ENCODE measurements around the gene ZNF630.
"Not testable (repeated sequence)": the region's sequence is repeated elsewhere in the genome, so short reads cannot be mapped to it uniquely, and the experiment has no call there.

ZNF630 gene

GRCh38 chrX:48045410-48046311, 25.8 kb downstream of the ZNF630 start:
- TF ChIP-seq ZNF70 (CRISPR knock-in tag; IDR thresholded peaks at IDR 0.05) = no peak
- TF ChIP-seq, protein P1, sequence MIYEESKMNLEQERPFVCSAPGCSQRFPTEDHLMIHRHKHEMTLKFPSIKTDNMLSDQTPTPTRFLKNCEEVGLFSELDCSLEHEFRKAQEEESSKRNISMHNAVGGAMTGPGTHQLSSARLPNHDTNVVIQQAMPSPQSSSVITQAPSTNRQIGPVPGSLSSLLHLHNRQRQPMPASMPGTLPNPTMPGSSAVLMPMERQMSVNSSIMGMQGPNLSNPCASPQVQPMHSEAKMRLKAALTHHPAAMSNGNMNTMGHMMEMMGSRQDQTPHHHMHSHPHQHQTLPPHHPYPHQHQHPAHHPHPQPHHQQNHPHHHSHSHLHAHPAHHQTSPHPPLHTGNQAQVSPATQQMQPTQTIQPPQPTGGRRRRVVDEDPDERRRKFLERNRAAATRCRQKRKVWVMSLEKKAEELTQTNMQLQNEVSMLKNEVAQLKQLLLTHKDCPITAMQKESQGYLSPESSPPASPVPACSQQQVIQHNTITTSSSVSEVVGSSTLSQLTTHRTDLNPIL (CRISPR knock-in tag; IDR thresholded peaks at IDR 0.05; ENCODE audit: low read depth) = no peak
- no peak for TF ChIP-seq PPARA (CRISPR knock-in tag; IDR thresholded peaks at IDR 0.05; ENCODE audit: borderline replicate concordance)
- no peak for TF ChIP-seq POU6F1 (CRISPR knock-in tag; IDR thresholded peaks at IDR 0.05; ENCODE audit: borderline replicate concordance, low read depth)
- no peak for TF ChIP-seq CSDC2 (CRISPR knock-in tag; IDR thresholded peaks at IDR 0.05)
- TF ChIP-seq ESRRG (CRISPR knock-in tag; IDR thresholded peaks at IDR 0.05) = no peak
- no peak for TF ChIP-seq TCF4 (CRISPR knock-in tag; IDR thresholded peaks at IDR 0.05; ENCODE audit: borderline replicate concordance)
- TF ChIP-seq TOX (CRISPR knock-in tag; IDR thresholded peaks at IDR 0.05; ENCODE audit: borderline replicate concordance) = no peak
- TF ChIP-seq RARB (CRISPR knock-in tag; IDR thresholded peaks at IDR 0.05) = no peak
- TF ChIP-seq, protein P2, sequence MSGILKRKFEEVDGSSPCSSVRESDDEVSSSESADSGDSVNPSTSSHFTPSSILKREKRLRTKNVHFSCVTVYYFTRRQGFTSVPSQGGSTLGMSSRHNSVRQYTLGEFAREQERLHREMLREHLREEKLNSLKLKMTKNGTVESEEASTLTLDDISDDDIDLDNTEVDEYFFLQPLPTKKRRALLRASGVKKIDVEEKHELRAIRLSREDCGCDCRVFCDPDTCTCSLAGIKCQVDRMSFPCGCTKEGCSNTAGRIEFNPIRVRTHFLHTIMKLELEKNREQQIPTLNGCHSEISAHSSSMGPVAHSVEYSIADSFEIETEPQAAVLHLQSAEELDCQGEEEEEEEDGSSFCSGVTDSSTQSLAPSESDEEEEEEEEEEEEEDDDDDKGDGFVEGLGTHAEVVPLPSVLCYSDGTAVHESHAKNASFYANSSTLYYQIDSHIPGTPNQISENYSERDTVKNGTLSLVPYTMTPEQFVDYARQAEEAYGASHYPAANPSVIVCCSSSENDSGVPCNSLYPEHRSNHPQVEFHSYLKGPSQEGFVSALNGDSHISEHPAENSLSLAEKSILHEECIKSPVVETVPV (CRISPR knock-in tag; IDR thresholded peaks at IDR 0.05) = no peak
- TF ChIP-seq BACH2 (CRISPR knock-in tag; IDR thresholded peaks at IDR 0.05; ENCODE audit: borderline replicate concordance) = no peak
- no peak for TF ChIP-seq SNAI2 (CRISPR knock-in tag; IDR thresholded peaks at IDR 0.05)
- TF ChIP-seq ISL1 (CRISPR knock-in tag; IDR thresholded peaks at IDR 0.05) = no peak; the same call in 1 of the 2 replicates
- no peak for TF ChIP-seq TSHZ2 (CRISPR knock-in tag; IDR thresholded peaks at IDR 0.05)
- TF ChIP-seq ZNF565 (CRISPR knock-in tag; conservative IDR thresholded peaks at IDR 0.05; ENCODE audit: low read depth) = no peak
- no peak for TF ChIP-seq ZNF8 (CRISPR knock-in tag; IDR thresholded peaks at IDR 0.05)
- TF ChIP-seq ZC3H10 (CRISPR knock-in tag; IDR thresholded peaks at IDR 0.05) = no peak
- no peak for TF ChIP-seq ARNTL (CRISPR knock-in tag; IDR thresholded peaks at IDR 0.05; ENCODE audit: borderline replicate concordance, low read depth)
- no peak; the same call in 2 of the 3 replicates for ATAC-seq

DNA sequence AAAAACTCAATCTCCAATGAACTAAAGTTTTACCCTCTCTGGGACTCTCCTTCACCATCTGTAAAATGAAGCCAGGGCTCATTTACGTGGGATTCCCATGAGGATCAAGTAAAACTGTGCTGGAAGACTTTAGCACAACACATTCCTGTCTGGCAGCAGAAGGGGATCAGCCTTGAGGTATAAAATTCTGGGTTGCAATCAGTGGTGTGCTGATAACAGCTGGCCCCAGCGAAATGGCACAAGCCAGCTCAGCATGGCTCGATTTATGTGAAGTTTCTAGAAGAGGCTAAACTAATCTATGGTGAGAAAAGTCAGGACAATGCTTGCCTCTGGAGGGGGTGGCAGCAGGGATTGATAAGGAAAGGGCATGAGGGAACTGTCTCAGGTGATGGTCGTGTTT, 28.4 kb downstream of the ZNF630 start:
- no peak for ATAC-seq
- TF ChIP-seq OSR1 (CRISPR knock-in tag; IDR thresholded peaks at IDR 0.05) = no peak

DNA sequence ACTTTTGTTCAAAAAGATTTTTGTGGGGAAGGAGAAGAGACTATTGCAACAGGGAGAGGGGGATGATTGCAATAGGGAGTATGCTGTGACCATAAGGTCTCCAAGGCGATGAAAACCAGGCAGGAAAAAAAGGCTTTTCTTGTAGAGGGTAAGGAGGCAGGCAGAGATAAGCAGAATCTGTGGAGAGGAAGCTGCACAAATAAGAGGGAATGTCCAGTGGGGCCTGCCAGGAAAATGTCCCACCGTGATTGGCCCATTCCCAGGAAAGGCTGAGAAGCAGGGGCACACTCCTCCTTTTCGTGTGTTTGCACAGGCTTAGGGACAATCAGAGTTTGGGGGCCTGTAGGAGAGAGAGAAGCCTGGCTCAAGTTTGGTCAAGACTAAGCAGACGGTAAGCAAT, 35.5 kb downstream of the ZNF630 start:
- no peak for ATAC-seq
- TF ChIP-seq TSHZ2 (CRISPR knock-in tag; IDR thresholded peaks at IDR 0.05) (no peak), ZNF70 (CRISPR knock-in tag; IDR thresholded peaks at IDR 0.05) (no peak), ZFP30 (CRISPR knock-in tag; IDR thresholded peaks at IDR 0.05) (no peak), POU6F1 (CRISPR knock-in tag; IDR thresholded peaks at IDR 0.05; ENCODE audit: borderline replicate concordance, low read depth) (no peak), PPARA (CRISPR knock-in tag; IDR thresholded peaks at IDR 0.05; ENCODE audit: borderline replicate concordance) (no peak)

- ATAC-seq = not testable (repeated sequence)
These were observed 40.7 kb downstream of the ZNF630 start for GRCh38 chrX:48030641-48031173.

Measured in SK-N-SH treated with all-trans-retinoic acid at 6 μM for 48 hours (cell line).